ENCODE results near the gene SKOR1.

Gene SKOR1

DNA sequence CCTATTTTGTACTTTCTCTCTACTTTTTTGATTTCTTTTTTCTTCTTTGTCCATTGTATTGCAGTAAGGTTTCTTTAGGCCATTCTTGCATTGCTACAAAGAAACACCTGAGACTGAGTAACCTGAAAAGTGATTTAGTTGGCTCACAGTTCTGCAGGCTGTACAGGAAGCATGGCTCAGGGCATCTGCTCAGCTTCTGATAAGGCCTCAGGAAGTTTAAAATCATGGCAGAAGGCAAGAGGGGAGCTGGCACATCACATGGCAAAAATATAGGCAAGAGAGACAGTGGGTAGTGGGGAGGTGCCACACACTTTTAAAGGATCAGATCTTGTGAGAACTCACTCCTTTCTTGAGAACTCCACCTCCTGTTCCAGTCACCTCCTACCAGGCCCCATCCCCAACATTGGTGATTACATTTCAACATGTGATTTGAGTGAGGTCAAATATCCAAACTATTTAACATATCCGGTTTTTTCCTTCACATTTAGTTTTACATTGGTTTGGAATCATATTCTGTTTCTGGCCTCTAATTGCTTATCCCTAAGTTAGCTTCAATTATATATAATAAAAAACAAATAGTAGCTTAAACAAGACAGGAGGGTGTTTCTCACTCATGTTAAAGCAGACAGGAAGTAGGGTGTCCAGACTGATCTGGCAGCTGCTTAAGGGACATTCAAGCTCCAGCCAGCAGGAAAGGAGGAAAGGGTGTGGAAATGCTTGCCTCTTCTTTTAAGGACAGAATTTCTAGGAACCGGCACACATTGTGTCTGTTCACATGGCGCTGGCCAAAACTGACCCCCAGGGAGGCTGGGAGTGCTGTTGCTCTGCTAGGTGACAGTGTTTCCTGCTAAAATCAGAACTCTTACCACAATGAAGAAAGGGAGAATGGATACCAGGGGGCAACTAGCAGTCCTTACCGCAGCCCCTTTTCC is 28.8 kb upstream of the SKOR1 start:
- DNase-seq (ENCODE audit: low read depth in 4 of 4, low spot score in 1 of 4): no peak

DNA sequence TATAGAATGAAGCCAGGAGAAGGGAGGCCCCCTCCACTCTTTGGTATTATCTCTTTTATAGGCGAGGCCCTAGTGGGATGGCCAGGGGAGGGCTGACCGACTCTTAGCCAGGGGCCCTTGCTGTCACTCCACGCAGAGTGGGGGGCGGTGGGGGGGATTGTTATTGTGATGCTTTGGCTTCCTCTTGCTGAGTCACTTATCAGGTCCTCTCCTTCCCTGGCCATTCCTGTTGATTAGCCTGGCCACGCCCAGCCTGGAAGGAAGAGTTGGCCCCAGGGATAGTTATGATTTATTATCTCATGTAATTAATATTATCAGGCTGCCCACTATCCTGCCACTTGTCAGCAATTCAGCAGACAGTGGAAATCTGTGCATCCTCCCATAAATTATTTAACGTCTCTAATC is 25.5 kb upstream of the SKOR1 start:
- DNase-seq (ENCODE audit: low read depth in 4 of 4, low spot score in 1 of 4): no peak

- DNase-seq (ENCODE audit: low read depth in 4 of 4, low spot score in 1 of 4): no peak
These were observed 24.2 kb upstream of the SKOR1 start for GRCh38 chr15:67801142-67801541.

DNA sequence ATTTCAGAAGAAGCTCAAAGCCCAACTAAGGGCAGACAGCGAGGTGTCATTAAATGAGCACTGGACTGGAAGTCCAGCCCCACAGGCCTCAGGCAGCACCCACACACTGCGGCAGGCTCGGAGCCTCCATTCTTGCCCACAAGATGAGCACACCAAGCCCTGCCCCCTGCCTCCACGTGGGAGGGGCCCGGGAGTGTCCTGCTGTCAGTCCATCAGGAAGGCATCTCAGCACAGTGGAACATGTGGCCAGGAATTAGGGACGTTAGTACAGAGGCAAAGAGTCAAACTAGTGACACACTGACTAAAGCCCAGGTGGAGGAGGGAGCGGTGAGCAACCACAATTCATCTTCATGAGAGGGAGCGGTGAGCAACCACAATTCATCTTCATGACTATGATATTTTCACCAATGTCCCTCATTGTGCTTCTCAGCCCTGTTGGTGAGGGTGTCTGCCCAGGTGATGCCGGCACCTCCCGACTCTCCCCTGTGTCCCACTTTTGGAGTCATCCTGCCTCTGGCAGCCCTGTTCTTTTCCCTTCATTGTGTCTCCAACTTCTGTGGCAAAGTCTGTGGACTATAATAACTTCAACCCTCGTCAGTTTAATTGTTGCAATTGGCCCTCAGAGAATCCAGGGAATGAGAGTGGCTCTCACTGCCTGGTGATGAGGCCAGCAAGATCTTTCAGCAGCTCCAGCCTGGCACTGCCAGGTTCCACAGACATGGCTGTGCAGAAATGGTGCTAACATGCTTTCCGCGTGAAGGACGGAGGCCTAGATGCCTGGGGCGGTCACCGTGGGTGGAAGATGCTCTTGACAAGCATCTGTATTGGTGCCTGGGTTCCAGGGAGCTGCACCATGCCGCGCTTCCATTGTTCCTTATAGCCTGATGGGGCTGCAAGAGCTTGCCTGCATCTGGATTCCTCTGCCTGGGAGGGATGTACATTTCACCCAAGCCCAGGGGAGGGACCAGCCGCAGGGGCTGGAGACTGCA is 23.1 kb upstream of the SKOR1 start:
- no peak for DNase-seq (ENCODE audit: low read depth in 4 of 4, low spot score in 1 of 4)

GRCh38 chr15:67803299-67803698 is 22.0 kb upstream of the SKOR1 start:
- no peak for DNase-seq (ENCODE audit: low read depth in 4 of 4, low spot score in 1 of 4)

- no peak for DNase-seq (ENCODE audit: low read depth in 4 of 4, low spot score in 1 of 4)
These were observed 21.1 kb upstream of the SKOR1 start for GRCh38 chr15:67803996-67804843.

- DNase-seq (ENCODE audit: low read depth in 4 of 4, low spot score in 1 of 4): no peak
These were observed 20.2 kb upstream of the SKOR1 start for GRCh38 chr15:67805008-67805665.

DNA sequence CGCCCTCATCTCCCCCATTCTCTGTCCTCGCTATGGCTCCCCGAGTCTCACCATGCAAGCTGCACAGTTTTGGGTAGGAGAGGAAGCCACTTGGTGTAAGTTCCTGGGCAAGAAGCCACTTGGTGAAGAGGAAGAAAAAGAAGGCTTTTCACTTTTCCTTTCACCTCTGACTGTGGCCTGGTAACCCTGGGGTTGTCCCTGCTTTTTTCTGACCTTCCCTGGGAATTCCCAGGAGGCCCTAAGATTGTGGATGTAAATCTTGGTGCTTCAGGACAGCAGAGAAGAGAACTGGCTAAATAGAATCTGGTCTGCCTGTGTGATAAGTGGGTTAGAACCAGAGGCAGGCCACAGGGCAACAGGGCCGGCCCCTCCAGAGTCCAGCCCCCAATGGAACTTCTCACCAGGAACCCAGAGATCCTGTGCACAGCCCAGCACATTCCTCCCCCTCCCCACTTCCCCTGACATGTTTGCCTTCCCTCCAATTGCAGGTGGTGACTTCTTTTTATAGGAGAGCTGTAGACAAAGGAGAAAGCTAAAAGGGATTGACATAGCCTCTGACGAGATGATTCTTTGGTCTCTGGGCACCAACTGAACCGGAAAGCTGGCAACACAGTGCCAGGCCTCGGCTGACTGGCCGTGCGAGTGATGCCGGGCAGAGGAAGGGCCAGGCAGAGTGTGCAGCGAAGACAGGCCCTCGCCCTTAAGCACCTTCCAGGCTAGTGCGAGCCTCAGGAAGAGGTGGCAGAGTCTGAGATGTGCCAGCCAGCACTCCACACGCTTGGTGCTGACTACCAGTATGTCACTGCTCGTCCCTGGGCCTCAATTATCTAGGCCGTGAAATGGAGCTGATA is 19.4 kb upstream of the SKOR1 start:
- no peak for DNase-seq (ENCODE audit: low read depth in 4 of 4, low spot score in 1 of 4)

- no peak for DNase-seq (ENCODE audit: low read depth in 4 of 4, low spot score in 1 of 4)
These were observed 18.8 kb upstream of the SKOR1 start for GRCh38 chr15:67806536-67806935.

DNA sequence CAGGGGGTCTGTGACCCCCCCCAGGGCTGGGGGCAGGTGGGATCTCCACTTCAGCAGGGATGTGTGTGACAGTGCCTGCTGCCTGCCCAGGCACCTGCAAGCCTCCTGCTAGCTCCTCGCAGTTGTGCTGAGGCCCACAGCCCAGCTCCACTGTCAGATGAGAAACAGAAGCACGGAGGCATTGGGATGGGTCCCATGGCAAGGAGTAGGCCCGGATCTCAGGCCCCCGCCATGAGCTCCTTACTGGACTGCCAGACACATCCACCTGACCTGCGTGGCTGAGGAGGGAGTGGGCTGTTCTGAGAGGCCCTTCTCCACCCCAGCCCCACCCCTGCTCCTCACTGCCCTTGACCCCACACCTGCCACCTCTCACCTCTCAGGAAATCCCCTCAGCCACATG is 18.2 kb upstream of the SKOR1 start:
- no peak for DNase-seq (ENCODE audit: low read depth in 4 of 4, low spot score in 1 of 4)

- DNase-seq (ENCODE audit: low read depth in 4 of 4, low spot score in 1 of 4): no peak
These were observed 17.5 kb upstream of the SKOR1 start for GRCh38 chr15:67807836-67808235.

- DNase-seq (ENCODE audit: low read depth in 4 of 4, low spot score in 1 of 4): no peak
These were observed 16.5 kb upstream of the SKOR1 start for GRCh38 chr15:67808821-67809220.

GRCh38 chr15:67809441-67809840 is 15.9 kb upstream of the SKOR1 start:
- no peak for DNase-seq (ENCODE audit: low read depth in 4 of 4, low spot score in 1 of 4)

DNA sequence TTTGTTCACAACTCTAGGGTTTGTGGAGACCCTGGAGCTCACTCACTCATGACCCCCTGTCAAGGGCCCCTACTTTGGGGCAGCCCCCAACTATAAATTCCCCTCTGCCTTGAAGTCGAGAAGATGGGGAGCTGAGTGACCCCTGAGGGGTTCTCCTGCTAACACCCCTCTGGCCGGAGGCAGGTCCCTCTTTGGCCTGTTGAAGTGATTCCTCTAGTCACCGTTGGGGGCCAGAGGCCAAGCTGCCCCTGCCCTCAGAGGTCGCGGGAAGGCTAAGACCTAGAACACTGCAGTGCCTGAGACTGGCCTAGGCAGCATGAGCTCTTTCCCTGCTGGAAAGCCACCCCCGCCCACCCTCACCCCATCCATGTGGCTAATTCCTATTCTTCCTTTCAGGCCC is 15.4 kb upstream of the SKOR1 start:
- DNase-seq (ENCODE audit: low read depth in 4 of 4, low spot score in 1 of 4): no peak

DNA sequence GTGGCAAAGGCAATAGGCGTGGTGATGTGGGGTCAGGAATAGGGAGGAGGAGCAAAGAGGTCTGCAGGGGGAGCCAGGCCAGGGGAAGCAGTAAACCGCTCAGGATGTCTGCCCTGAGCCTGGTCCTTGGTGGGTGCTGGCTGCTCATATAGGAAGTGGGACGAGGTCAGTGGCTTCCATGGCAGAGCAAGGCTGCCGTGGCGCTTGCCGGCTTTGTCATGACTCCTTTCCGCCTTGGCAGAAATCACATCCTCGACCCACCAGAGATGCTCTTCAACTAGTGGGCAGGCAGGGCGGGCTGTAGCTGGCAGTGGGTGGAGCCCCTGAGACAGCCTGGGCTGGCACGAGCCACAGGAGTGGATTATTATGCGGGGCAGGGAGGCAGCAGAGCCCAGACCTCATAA is 13.1 kb upstream of the SKOR1 start:
- DNase-seq (ENCODE audit: low read depth in 4 of 4, low spot score in 1 of 4): no peak

GRCh38 chr15:67813104-67813634 is 12.1 kb upstream of the SKOR1 start:
- DNase-seq (ENCODE audit: low read depth in 4 of 4, low spot score in 1 of 4): no peak

GRCh38 chr15:67815036-67815592 is 10.2 kb upstream of the SKOR1 start:
- DNase-seq (ENCODE audit: low read depth in 4 of 4, low spot score in 1 of 4): no peak

DNA sequence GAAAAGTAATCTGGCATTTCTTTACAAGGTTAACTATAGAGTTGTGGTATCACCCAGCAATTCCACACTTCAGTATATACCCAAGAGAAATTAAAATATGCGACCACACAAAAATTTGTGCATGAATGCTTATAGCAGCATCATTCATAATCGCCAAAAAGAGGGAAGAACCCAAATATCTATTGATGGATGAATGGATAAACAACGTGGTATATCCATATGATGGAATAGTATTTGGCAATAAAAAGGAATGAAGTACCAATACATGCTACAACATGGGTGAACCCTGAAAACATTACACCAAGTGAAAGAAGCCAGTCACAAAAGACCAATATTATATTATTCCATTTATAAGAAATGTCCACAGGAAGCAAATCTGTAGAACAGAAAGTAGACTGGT is 8.6 kb upstream of the SKOR1 start:
- no peak for DNase-seq (ENCODE audit: low read depth in 4 of 4, low spot score in 1 of 4)

DNA sequence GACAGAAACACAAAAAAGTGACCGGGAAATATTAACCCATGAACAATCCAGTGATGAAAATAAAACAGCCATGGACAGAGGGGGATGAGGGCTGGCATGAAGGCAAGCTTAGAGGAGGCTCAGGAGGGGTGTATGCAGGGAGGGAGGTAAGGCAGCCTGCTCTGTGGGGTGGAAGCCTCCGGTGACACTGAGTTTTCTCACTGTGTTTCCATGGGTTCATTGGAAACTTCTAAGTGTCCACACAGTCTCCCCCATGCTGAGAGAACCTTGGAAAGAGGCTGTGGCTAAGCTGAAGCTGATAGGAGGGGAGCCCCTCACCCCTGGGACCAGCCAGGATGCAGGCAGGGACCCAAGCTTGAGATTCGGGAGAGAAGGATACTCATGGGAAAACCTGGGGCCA is 6.8 kb upstream of the SKOR1 start:
- no peak for DNase-seq (ENCODE audit: low read depth in 4 of 4, low spot score in 1 of 4)
